AML-193 (cell line): Measurements from ENCODE around the gene GMPR2.

Source experiments
- DNase-seq, 2 experiments: peaks; one replicate each; lab custom pipeline; 2025; lab: John Stamatoyannopoulos, UW

Gene GMPR2

GRCh38 chr14:24252289-24253124 lies 19.8 kb downstream of the GMPR2 start:
- no peak for DNase-seq

- DNase-seq: no peak
Measured at GRCh38 chr14:24253936-24254335, 21.2 kb downstream of the GMPR2 start.

- DNase-seq: no peak
Measured at GRCh38 chr14:24254630-24255392, 22.1 kb downstream of the GMPR2 start.

GRCh38 chr14:24255438-24255837 lies 22.7 kb downstream of the GMPR2 start:
- DNase-seq: no peak

GRCh38 chr14:24255931-24256711 lies 23.4 kb downstream of the GMPR2 start:
- no peak for DNase-seq

- DNase-seq: no peak
Measured at GRCh38 chr14:24256960-24257359, 24.2 kb downstream of the GMPR2 start.

GRCh38 chr14:24258119-24258518 lies 25.4 kb downstream of the GMPR2 start:
- DNase-seq: no peak

- DNase-seq: no peak
Measured at GRCh38 chr14:24258548-24259265, 26.0 kb downstream of the GMPR2 start.

- DNase-seq: no peak
Measured at GRCh38 chr14:24259282-24260025, 26.7 kb downstream of the GMPR2 start.

GRCh38 chr14:24260026-24260779 lies 27.5 kb downstream of the GMPR2 start:
- DNase-seq: no peak

- DNase-seq: no peak
Measured at GRCh38 chr14:24260780-24261157, 28.0 kb downstream of the GMPR2 start.

GRCh38 chr14:24261256-24261968 lies 28.7 kb downstream of the GMPR2 start:
- DNase-seq: no peak

GRCh38 chr14:24261969-24262327 lies 29.2 kb downstream of the GMPR2 start:
- no peak for DNase-seq

GRCh38 chr14:24262821-24263733 lies 30.3 kb downstream of the GMPR2 start, which contains the start of gene TGM1:
Gene TGM1, minus strand, starts transcription at chr14:24263177. Its CDS starts 825 bp downstream, at chr14:24262352.
- DNase-seq: no peak

GRCh38 chr14:24263848-24264247 lies 31.1 kb downstream of the GMPR2 start:
- no peak for DNase-seq

GRCh38 chr14:24264298-24264697 lies 31.6 kb downstream of the GMPR2 start:
- no peak for DNase-seq

GRCh38 chr14:24266344-24267244 lies 33.9 kb downstream of the GMPR2 start:
- no peak for DNase-seq

- no peak for DNase-seq
Measured at GRCh38 chr14:24267516-24267915, 34.8 kb downstream of the GMPR2 start.
